Stimulated activated CD4-positive, alpha-beta T cell treated with anti-CD3 and anti-CD28 coated beads, Interleukin-1b, Interleukin-23, amount 100 ng/mL, for 24 hours (primary cell): ENCODE measurements around the gene MCEMP1.

Source experiments
- DNase-seq, 4 experiments: peaks; one replicate each; pipeline ENCODE4 v3.0.0-alpha.2; 2020; ENCODE audit warnings: low read depth in 4 of 4, low spot score in 1 of 4

MCEMP1 gene

GRCh38 chr19:7676854-7677253 lies at the start of gene MCEMP1:
TSS of gene MCEMP1 (plus strand) at chr19:7677090. CDS start at chr19:7677121, 31 bp downstream.
- no peak for DNase-seq

GRCh38 chr19:7627166-7627565 lies 49.7 kb upstream of the MCEMP1 start:
- DNase-seq: no peak

- no peak for DNase-seq
Measured at GRCh38 chr19:7628589-7629311, 48.1 kb upstream of the MCEMP1 start.

- DNase-seq: peak; percentile 74 to 91 (median 84)
Measured at GRCh38 chr19:7629347-7630054, 47.4 kb upstream of the MCEMP1 start, which contains the start of the genes PET100 and XAB2. TSS of gene PET100 (plus strand) at chr19:7629793. CDS start at chr19:7629834, 41 bp downstream. TSS of gene XAB2 (minus strand) at chr19:7629545. CDS start at chr19:7629527, 18 bp downstream.

GRCh38 chr19:7631577-7631976 lies 45.3 kb upstream of the MCEMP1 start:
- no peak for DNase-seq

GRCh38 chr19:7632340-7633203 lies 44.3 kb upstream of the MCEMP1 start:
- DNase-seq: no peak

- DNase-seq: no peak
Measured at GRCh38 chr19:7633698-7634097, 43.2 kb upstream of the MCEMP1 start, which contains the start of gene PCP2. TSS of gene PCP2 (minus strand) at chr19:7633719. CDS start at chr19:7633457, 262 bp downstream.

- no peak for DNase-seq
Measured at GRCh38 chr19:7635670-7636069, 41.2 kb upstream of the MCEMP1 start.

- no peak for DNase-seq
Measured at GRCh38 chr19:7636317-7636690, 40.6 kb upstream of the MCEMP1 start.

GRCh38 chr19:7636691-7637373 lies 40.1 kb upstream of the MCEMP1 start, which contains the start of gene STXBP2:
TSS of gene STXBP2 (plus strand) at chr19:7637110. CDS start at chr19:7637150, 40 bp downstream.
- DNase-seq: peak; percentile 77 to 94 (median 85)

- DNase-seq: no peak
Measured at GRCh38 chr19:7637374-7638256, 39.3 kb upstream of the MCEMP1 start.

- no peak for DNase-seq
Measured at GRCh38 chr19:7638802-7639465, 38.0 kb upstream of the MCEMP1 start.

GRCh38 chr19:7639863-7640348 lies 37.0 kb upstream of the MCEMP1 start:
- no peak for DNase-seq

GRCh38 chr19:7640803-7641202 lies 36.1 kb upstream of the MCEMP1 start:
- no peak for DNase-seq

GRCh38 chr19:7641290-7642276 lies 35.3 kb upstream of the MCEMP1 start:
- DNase-seq: no peak

- DNase-seq: no peak
Measured at GRCh38 chr19:7642295-7643030, 34.4 kb upstream of the MCEMP1 start.

GRCh38 chr19:7643031-7643415 lies 33.9 kb upstream of the MCEMP1 start:
- no peak for DNase-seq
